ENCODE measurements around the gene MARK4.
A peak's percentile ranks its signal among the peaks of the same experiment; 100 is the strongest.
"Not testable (repeated sequence)": the region's sequence is repeated elsewhere in the genome, so short reads cannot be mapped to it uniquely, and the experiment has no call there.

Gene MARK4

GRCh38 chr19:45244133-45244794, 6.8 kb upstream of the MARK4 start:
- DNase-seq = no peak

- no peak for DNase-seq
Observed at GRCh38 chr19:45245334-45245787, 5.7 kb upstream of the MARK4 start, which contains the start of gene EXOC3L2. Gene EXOC3L2 (minus strand): TSS chr19:45245407. CDS start chr19:45239045, 6,362 bp downstream.

- DNase-seq = no peak
Observed at GRCh38 chr19:45245826-45246225, 5.2 kb upstream of the MARK4 start.

GRCh38 chr19:45247136-45247535, 3.9 kb upstream of the MARK4 start:
- no peak for DNase-seq

- DNase-seq = no peak
Observed at GRCh38 chr19:45249261-45250033, 1.6 kb upstream of the MARK4 start.

- DNase-seq = peak in 1 of 2 experiments; percentile 32
Observed at GRCh38 chr19:45250216-45250831, 747 bp upstream of the MARK4 start.

- DNase-seq = peak in 1 of 2 experiments; percentile 36
Observed at GRCh38 chr19:45251452-45252354, 632 bp downstream of the MARK4 start.

- no peak for DNase-seq
Observed at GRCh38 chr19:45253396-45254027, 2.4 kb downstream of the MARK4 start.

GRCh38 chr19:45254044-45254531, 3.0 kb downstream of the MARK4 start:
- DNase-seq = peak in 1 of 2 experiments; percentile 24

GRCh38 chr19:45255611-45256157, 4.6 kb downstream of the MARK4 start:
- no peak for DNase-seq

GRCh38 chr19:45256836-45257235, 5.8 kb downstream of the MARK4 start:
- DNase-seq = no peak

- DNase-seq = no peak
Observed at GRCh38 chr19:45258862-45259261, 7.8 kb downstream of the MARK4 start.

- no peak for DNase-seq
Observed at GRCh38 chr19:45262570-45262969, 11.5 kb downstream of the MARK4 start.

GRCh38 chr19:45263013-45263412, 11.9 kb downstream of the MARK4 start:
- DNase-seq = no peak

- DNase-seq = no peak
Observed at GRCh38 chr19:45264781-45265317, 13.8 kb downstream of the MARK4 start.

GRCh38 chr19:45265375-45265774, 14.3 kb downstream of the MARK4 start:
- no peak for DNase-seq

GRCh38 chr19:45267296-45267695, 16.2 kb downstream of the MARK4 start:
- DNase-seq = no peak

GRCh38 chr19:45269939-45270338, 18.9 kb downstream of the MARK4 start:
- DNase-seq = not testable (repeated sequence)

GRCh38 chr19:45271098-45271734, 20.1 kb downstream of the MARK4 start:
- no peak for DNase-seq

GRCh38 chr19:45271735-45272108, 20.7 kb downstream of the MARK4 start:
- DNase-seq = no peak

GRCh38 chr19:45273521-45273855, 22.4 kb downstream of the MARK4 start:
- no peak for DNase-seq

Measured in NCI-H526 (cell line).